ENCODE results near the gene NPRL2. TPM values are rescaled to one million over a fixed set of nuclear protein-coding genes. Genes with fewer than 3 reads are reported as not detected.

Gene NPRL2
- total and polyA plus RNA-seq, 2 of the 13 experiments (the other 11 are each of a cell fraction or from before 2014, with no cell fraction given), result 30.6 to 51.4 TPM

- TF ChIP-seq TSC22D2 (CRISPR knock-in tag; IDR thresholded peaks at IDR 0.05; ENCODE audit: borderline replicate concordance) (no peak), KDM3A (CRISPR knock-in tag; IDR thresholded peaks at IDR 0.05; ENCODE audit: low read depth) (no peak), PRPF4 (IDR thresholded peaks at IDR 0.05; ENCODE audit: low read depth, low read length, poor library complexity, severe bottlenecking) (no peak), ZSCAN20 (CRISPR knock-in tag; IDR thresholded peaks at IDR 0.05; ENCODE audit: borderline replicate concordance) (no peak), AGO2 (optimal IDR thresholded peaks at IDR 0.05; ENCODE audit: low read depth, low read length) (peak; percentile 99), RFX5 (IDR thresholded peaks at IDR 0.05; ENCODE audit: low read depth, low read length) (peak; percentile 8; the same call in 1 of the 2 replicates), ZNF510 (CRISPR knock-in tag; IDR thresholded peaks at IDR 0.05; ENCODE audit: low read depth) (no peak), ZNF724P (CRISPR knock-in tag; IDR thresholded peaks at IDR 0.05; ENCODE audit: borderline replicate concordance) (0 out of 2 replicates have a peak, but pooled peaks have one; percentile 36), SETDB1 (CRISPR knock-in tag; IDR thresholded peaks at IDR 0.05; ENCODE audit: borderline replicate concordance) (no peak), ZBTB1 (CRISPR knock-in tag; IDR thresholded peaks at IDR 0.05; ENCODE audit: borderline replicate concordance) (no peak), CAMTA2 (CRISPR knock-in tag; IDR thresholded peaks at IDR 0.05; ENCODE audit: borderline replicate concordance) (no peak), DPF2 (CRISPR knock-in tag; IDR thresholded peaks at IDR 0.05; ENCODE audit: borderline replicate concordance, low read depth) (no peak), ZNF451 (CRISPR knock-in tag; IDR thresholded peaks at IDR 0.05) (peak; percentile 36; the same call in 1 of the 2 replicates), ZFAT (CRISPR knock-in tag; conservative IDR thresholded peaks at IDR 0.05) (no peak), HNF4A (CRISPR knock-in tag; IDR thresholded peaks at IDR 0.05) (no peak), TRAFD1 (CRISPR knock-in tag; IDR thresholded peaks at IDR 0.05; ENCODE audit: borderline replicate concordance) (no peak), HNF1A (IDR thresholded peaks at IDR 0.05; ENCODE audit: low read depth) (no peak; the same call in 1 of the 2 replicates), HNF1A (CRISPR knock-in tag; IDR thresholded peaks at IDR 0.05; ENCODE audit: borderline replicate concordance) (0 out of 2 replicates have a peak, but pooled peaks have one; percentile 45), SOX6 (IDR thresholded peaks at IDR 0.05) (no peak), SOX6 (CRISPR knock-in tag; IDR thresholded peaks at IDR 0.05) (peak; percentile 63), REXO4 (CRISPR knock-in tag; IDR thresholded peaks at IDR 0.05; ENCODE audit: borderline replicate concordance) (peak; percentile 28; the same call in 1 of the 2 replicates), U2AF1 (optimal IDR thresholded peaks at IDR 0.05; ENCODE audit: low read depth, low read length) (peak; percentile 59)
- TF ChIP-seq, protein P1, sequence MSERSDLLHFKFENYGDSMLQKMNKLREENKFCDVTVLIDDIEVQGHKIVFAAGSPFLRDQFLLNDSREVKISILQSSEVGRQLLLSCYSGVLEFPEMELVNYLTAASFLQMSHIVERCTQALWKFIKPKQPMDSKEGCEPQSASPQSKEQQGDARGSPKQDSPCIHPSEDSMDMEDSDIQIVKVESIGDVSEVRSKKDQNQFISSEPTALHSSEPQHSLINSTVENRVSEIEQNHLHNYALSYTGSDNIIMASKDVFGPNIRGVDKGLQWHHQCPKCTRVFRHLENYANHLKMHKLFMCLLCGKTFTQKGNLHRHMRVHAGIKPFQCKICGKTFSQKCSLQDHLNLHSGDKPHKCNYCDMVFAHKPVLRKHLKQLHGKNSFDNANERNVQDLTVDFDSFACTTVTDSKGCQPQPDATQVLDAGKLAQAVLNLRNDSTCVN (CRISPR knock-in tag; IDR thresholded peaks at IDR 0.05; ENCODE audit: borderline replicate concordance), result peak; percentile 38
These were observed 51.5 kb downstream of the NPRL2 start, which contains the start of the genes HYAL3 and NAA80 (continued) for GRCh38 chr3:50298836-50299637.

All from HepG2 (cell line).